ENCODE results near the gene IKBKE.

IKBKE gene

DNA sequence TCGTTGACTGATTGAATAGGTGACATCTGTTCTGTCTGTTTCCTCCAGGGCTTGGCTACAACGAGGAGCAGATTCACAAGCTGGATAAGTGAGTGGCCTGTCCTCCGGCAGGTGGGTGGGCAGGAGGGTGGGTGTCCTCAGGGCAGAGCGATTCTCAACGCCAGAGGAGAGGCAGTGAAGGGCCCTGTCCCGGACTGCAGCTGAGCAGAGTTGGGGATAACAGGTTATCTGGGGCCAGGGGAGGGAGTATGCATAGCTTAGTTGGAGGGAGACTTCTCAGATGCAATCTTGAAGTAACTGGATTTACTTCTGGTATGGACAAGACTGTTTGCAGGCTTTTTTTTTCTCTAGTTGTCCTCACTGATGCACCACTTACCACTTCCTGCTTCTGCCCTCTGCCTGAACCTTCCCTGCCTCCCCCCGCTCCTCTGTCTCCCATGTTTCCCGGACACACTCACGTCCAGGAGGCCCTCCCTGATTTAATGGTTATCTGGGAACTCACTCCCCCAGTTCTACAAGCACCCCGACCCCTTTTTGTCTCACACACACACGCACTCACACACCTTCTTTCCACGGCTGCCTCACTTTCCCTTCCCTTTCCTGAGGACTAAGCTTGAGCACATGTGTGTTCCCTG is 20.6 kb downstream of the IKBKE start:
- TF ChIP-seq EZH2phosphoT487 (IDR thresholded peaks at IDR 0.05; ENCODE audit: borderline replicate concordance): no peak
- TF ChIP-seq, protein P1, sequence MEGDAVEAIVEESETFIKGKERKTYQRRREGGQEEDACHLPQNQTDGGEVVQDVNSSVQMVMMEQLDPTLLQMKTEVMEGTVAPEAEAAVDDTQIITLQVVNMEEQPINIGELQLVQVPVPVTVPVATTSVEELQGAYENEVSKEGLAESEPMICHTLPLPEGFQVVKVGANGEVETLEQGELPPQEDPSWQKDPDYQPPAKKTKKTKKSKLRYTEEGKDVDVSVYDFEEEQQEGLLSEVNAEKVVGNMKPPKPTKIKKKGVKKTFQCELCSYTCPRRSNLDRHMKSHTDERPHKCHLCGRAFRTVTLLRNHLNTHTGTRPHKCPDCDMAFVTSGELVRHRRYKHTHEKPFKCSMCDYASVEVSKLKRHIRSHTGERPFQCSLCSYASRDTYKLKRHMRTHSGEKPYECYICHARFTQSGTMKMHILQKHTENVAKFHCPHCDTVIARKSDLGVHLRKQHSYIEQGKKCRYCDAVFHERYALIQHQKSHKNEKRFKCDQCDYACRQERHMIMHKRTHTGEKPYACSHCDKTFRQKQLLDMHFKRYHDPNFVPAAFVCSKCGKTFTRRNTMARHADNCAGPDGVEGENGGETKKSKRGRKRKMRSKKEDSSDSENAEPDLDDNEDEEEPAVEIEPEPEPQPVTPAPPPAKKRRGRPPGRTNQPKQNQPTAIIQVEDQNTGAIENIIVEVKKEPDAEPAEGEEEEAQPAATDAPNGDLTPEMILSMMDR (conservative IDR thresholded peaks at IDR 0.05; ENCODE audit: low read length): no peak
- no peaks in the 10 kb centered on the region for H3K9me3 ChIP-seq (ENCODE audit: insufficient read depth, low read depth, low read length)
- no peaks in the 10 kb centered on the region for H3K27me3 ChIP-seq (ENCODE audit: insufficient read depth, low read length, poor library complexity, severe bottlenecking)
- H2AFZ ChIP-seq (ENCODE audit: low read length): no peak overlapping the region
- H3K79me2 ChIP-seq (ENCODE audit: insufficient read depth, low read length): no peaks in the 10 kb centered on the region
- H4K20me1 ChIP-seq (ENCODE audit: insufficient read depth, low read length, poor library complexity, severe bottlenecking): no peaks in the 10 kb centered on the region
- no peaks in the 10 kb centered on the region for H3K4me1 ChIP-seq (ENCODE audit: insufficient read depth, low read length, poor library complexity, severe bottlenecking)
- no peaks in the 10 kb centered on the region for H3K9me2 ChIP-seq (replicated peaks; ENCODE audit: low read depth, low read length)
- no peaks in the 10 kb centered on the region for H3F3A ChIP-seq (ENCODE audit: low read depth)
- peaks cover 40% of the 10 kb centered on the region; the same call in 1 of the 2 replicates for H3K36me3 ChIP-seq (ENCODE audit: insufficient read depth, low read length)
- H3K9ac ChIP-seq (ENCODE audit: low read depth, low read length, poor library complexity, severe bottlenecking): no peak overlapping the region
- no peak overlapping the region for H3K4me3 ChIP-seq (ENCODE audit: low read length, poor library complexity, severe bottlenecking)
- H3K4me2 ChIP-seq (ENCODE audit: low read depth, low read length, poor library complexity, severe bottlenecking): no peak overlapping the region

DNA sequence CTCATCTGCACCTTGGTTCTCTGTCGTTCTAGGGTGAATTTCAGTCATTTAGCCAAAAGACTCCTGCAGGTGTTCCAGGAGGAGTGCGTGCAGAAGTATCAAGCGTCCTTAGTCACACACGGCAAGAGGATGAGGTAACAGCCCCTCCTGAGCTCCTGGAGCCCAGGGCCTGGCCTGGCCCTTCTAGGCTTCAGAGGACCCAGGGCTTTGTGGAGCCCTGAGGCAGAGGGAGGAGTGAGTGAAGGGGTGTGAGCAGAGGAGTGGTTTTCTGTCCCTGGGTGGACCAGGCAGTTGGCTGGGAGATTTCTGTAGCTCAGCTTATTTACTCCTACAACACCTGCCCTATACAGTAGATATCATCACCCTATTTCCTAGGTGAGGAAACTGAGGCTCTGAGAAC is 21.3 kb downstream of the IKBKE start:
- TF ChIP-seq, protein P1 (conservative IDR thresholded peaks at IDR 0.05; ENCODE audit: low read length): no peak
- TF ChIP-seq EZH2phosphoT487 (IDR thresholded peaks at IDR 0.05; ENCODE audit: borderline replicate concordance): no peak
- Histone ChIP-seq H3K79me2 (ENCODE audit: insufficient read depth, low read length) (no peaks in the 10 kb centered on the region), H3F3A (ENCODE audit: low read depth) (no peaks in the 10 kb centered on the region), H3K9me2 (replicated peaks; ENCODE audit: low read depth, low read length) (no peaks in the 10 kb centered on the region), H3K9me3 (ENCODE audit: insufficient read depth, low read depth, low read length) (no peaks in the 10 kb centered on the region), H4K20me1 (ENCODE audit: insufficient read depth, low read length, poor library complexity, severe bottlenecking) (no peaks in the 10 kb centered on the region), H3K4me1 (ENCODE audit: insufficient read depth, low read length, poor library complexity, severe bottlenecking) (peaks cover 6% of the 10 kb centered on the region), H3K27me3 (ENCODE audit: insufficient read depth, low read length, poor library complexity, severe bottlenecking) (no peaks in the 10 kb centered on the region), H3K4me2 (ENCODE audit: low read depth, low read length, poor library complexity, severe bottlenecking) (no peak overlapping the region), H2AFZ (ENCODE audit: low read length) (no peak overlapping the region), H3K4me3 (ENCODE audit: low read length, poor library complexity, severe bottlenecking) (no peak overlapping the region), H3K36me3 (ENCODE audit: insufficient read depth, low read length) (peaks cover 40% of the 10 kb centered on the region; the same call in 1 of the 2 replicates), H3K9ac (ENCODE audit: low read depth, low read length, poor library complexity, severe bottlenecking) (no peak overlapping the region)

DNA sequence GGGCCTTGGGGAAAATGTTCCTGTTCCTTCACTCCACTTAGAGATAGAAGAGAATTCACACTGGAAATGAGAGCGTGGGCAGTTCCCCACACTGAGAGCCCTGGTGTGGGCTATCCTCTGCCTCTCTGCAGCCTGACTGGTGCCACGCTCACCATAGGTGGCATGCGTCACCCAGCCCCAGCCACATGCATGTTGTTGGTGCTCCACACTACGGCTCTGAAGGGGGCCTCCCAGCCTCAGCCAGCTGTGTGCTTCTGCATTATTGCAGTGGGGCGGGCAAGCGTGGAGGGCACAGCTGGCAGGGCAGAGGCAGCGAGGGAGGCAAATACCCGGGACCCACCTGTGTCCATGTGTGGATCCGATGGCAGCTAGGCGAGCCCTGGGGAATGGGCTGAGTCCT is 22.3 kb downstream of the IKBKE start:
- no peaks in the 10 kb centered on the region for H3K79me2 ChIP-seq (ENCODE audit: insufficient read depth, low read length)
- H3K4me2 ChIP-seq (ENCODE audit: low read depth, low read length, poor library complexity, severe bottlenecking): no peak overlapping the region
- no peak overlapping the region for H2AFZ ChIP-seq (ENCODE audit: low read length)
- H3K9me2 ChIP-seq (replicated peaks; ENCODE audit: low read depth, low read length): no peaks in the 10 kb centered on the region
- H3K9ac ChIP-seq (ENCODE audit: low read depth, low read length, poor library complexity, severe bottlenecking): no peak overlapping the region
- H3K9me3 ChIP-seq (ENCODE audit: insufficient read depth, low read depth, low read length): no peaks in the 10 kb centered on the region
- TF ChIP-seq, protein P1 (conservative IDR thresholded peaks at IDR 0.05; ENCODE audit: low read length): no peak
- no peak for TF ChIP-seq EZH2phosphoT487 (IDR thresholded peaks at IDR 0.05; ENCODE audit: borderline replicate concordance)
- no peaks in the 10 kb centered on the region for H4K20me1 ChIP-seq (ENCODE audit: insufficient read depth, low read length, poor library complexity, severe bottlenecking)
- H3K36me3 ChIP-seq (ENCODE audit: insufficient read depth, low read length): peaks cover 36% of the 10 kb centered on the region; the same call in 1 of the 2 replicates
- no peak overlapping the region for H3K4me3 ChIP-seq (ENCODE audit: low read length, poor library complexity, severe bottlenecking)
- H3K27me3 ChIP-seq (ENCODE audit: insufficient read depth, low read length, poor library complexity, severe bottlenecking): no peaks in the 10 kb centered on the region
- H3K4me1 ChIP-seq (ENCODE audit: insufficient read depth, low read length, poor library complexity, severe bottlenecking): peaks cover 10% of the 10 kb centered on the region
- no peaks in the 10 kb centered on the region for H3F3A ChIP-seq (ENCODE audit: low read depth)
